Adipocyte (in vitro differentiated cells): ENCODE results near the gene ATP10B.

Source experiments
- DNase-seq: peaks from one replicate; pipeline ENCODE4 v3.0.0-alpha.2; 2015; ENCODE audit warnings: low read depth
- H3K27me3 ChIP-seq: replicated peaks from 2 replicates; pipeline ENCODE4 v1.7.0; 2013; ENCODE audit warnings: mild to moderate bottlenecking, low read length, moderate library complexity; ENCODE audit not compliant: control insufficient read depth, insufficient read depth
- H3K36me3 ChIP-seq: 2 replicates; pipeline ENCODE4 v1.7.0; 2013; ENCODE audit warnings: low read length, mild to moderate bottlenecking, moderate library complexity; ENCODE audit not compliant: control insufficient read depth, insufficient read depth, severe bottlenecking
- H3K4me1 ChIP-seq: 2 replicates; pipeline ENCODE4 v1.7.0; 2013; ENCODE audit warnings: mild to moderate bottlenecking, low read length, moderate library complexity; ENCODE audit not compliant: control insufficient read depth, insufficient read depth
- H3K4me3 ChIP-seq: 2 replicates; pipeline ENCODE4 v1.7.0; 2013; ENCODE audit warnings: mild to moderate bottlenecking, low read length, moderate library complexity
- H3K9ac ChIP-seq: 2 replicates; pipeline ENCODE4 v1.7.0; 2013; ENCODE audit warnings: mild to moderate bottlenecking, low read length, moderate library complexity
- H3K9me3 ChIP-seq: 2 replicates; pipeline ENCODE4 v1.7.0; 2013; ENCODE audit warnings: mild to moderate bottlenecking, low read length, moderate library complexity; ENCODE audit not compliant: control insufficient read depth

The ATP10B gene

DNA sequence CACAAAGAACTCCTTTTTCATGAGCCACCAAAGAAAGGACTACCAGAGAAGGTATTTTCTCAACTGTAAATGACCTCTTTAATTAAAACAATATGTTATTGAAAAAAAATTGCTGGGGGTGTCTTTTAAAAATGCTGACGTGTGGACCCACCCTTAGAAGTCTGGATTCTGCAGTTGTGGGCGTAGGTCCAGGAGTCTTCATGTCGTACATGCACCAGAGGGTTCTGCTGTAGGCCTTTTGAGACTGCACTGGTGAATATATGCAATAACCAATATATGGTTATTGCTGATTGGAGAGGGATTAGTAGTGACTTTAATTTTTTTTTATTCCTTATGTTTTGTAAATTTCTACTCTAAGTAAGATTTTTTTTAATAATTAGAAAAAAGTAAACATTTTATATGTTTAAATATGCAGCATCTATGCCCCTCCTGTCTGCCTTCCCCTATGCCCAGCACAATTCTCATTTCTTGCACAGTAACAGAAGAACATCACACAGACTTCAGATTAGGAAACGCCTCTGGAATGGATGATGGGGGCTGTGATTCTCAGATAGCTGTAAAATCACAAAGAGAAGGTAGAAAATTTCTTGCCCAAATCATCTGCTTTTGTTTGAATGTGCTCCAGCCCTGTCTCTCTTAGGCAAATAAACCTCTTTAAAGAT, 328.4 kb downstream of the ATP10B start:
- Histone ChIP-seq H3K9ac (no peak overlapping the region), H3K36me3 (no peaks in the 10 kb centered on the region), H3K9me3 (no peaks in the 10 kb centered on the region), H3K4me3 (no peak overlapping the region), H3K27me3 (peaks cover 6% of the 10 kb centered on the region), H3K4me1 (no peaks in the 10 kb centered on the region)
- DNase-seq = no peak

GRCh38 chr5:160521392-160521663, 330.7 kb downstream of the ATP10B start:
- no peak overlapping the region for H3K4me3 ChIP-seq
- no peaks in the 10 kb centered on the region for H3K4me1 ChIP-seq
- no peak for DNase-seq
- no peaks in the 10 kb centered on the region for H3K27me3 ChIP-seq
- no peaks in the 10 kb centered on the region for H3K9me3 ChIP-seq
- H3K9ac ChIP-seq = no peak overlapping the region
- H3K36me3 ChIP-seq = no peaks in the 10 kb centered on the region

DNA sequence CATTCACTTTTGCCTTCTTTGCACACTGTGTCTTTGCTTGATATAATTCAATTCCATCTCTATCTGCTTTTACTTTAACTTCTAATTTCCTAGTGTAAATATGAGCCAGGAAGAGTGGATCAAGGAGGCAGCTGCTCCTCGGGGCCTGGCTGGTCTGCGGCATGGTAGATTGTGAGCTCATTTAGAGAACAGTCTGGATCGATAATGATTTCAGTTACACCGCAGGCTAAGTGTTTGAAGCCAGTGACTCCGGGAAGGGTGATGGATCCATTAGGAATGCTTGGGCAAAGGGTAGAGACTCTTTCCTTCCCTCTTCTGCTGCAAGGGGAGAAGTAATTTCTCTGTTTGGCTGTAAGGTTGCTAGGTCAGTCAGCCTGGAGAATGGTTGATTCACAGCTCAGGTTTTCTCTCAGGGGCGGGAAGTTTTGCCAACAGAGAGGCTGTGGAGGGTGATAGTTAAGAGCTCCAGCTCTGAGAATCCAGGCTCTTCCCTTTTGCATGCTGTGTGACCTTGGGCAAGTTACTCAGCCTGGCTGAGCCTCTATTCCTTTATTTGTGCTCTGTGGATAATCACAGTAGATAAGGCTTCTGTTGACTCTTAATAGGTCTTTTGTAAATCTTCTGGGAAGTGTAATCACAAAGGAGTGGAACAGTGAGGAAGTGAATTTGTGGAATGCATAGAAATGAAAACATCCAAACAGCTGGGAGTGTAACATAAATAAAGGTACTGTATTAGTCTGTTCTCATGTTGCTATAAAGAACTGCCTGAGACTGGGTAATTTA, 331.2 kb downstream of the ATP10B start:
- Histone ChIP-seq H3K4me3 (no peak overlapping the region), H3K9ac (no peak overlapping the region), H3K36me3 (no peaks in the 10 kb centered on the region), H3K27me3 (no peaks in the 10 kb centered on the region), H3K9me3 (no peaks in the 10 kb centered on the region), H3K4me1 (no peaks in the 10 kb centered on the region)
- no peak for DNase-seq

DNA sequence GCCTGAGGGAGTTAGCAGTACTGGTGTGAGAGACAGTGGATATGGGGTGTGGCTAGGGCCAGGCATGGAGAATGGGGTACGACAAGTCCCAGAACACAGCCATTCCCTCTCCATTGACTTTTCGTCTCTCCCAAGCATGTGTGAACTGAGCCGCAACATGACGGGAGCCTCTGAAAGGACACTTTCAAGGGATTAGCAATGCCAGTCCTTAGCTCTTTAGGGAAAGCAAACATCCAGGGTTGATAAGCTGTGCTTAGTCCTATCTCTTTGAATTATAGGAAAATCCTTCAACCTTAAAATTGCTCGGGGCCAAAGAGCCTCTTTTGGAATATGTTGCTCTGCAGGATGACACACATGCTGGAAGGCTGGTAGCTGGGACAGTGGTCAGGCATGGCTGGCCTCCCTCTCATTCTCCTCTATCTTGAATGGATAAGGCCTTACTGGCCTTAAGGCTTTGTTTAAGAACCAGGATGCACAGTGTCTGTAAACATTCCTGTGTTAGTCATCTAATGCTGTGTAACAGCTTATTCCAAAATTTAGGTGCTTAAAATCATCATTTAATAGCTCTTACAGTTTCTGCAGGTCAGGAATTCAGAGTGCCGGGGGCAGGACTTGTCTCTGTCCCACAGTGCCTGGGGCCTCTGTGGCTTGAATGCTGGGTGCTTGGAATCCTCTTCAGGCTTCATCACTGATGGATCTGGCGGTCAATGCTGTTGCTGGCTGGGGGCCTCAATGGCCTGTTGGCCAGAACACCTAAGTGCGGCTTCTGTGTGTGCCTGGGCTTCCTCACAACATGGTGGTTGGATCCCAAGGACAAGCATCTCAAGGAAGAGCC, 335.1 kb downstream of the ATP10B start:
- H3K36me3 ChIP-seq = no peaks in the 10 kb centered on the region
- H3K4me1 ChIP-seq = no peaks in the 10 kb centered on the region
- no peaks in the 10 kb centered on the region for H3K9me3 ChIP-seq
- no peak overlapping the region for H3K9ac ChIP-seq
- H3K4me3 ChIP-seq = no peak overlapping the region
- no peak for DNase-seq
- peaks cover 21% of the 10 kb centered on the region for H3K27me3 ChIP-seq

GRCh38 chr5:160514866-160515265, 337.1 kb downstream of the ATP10B start:
- no peak overlapping the region for H3K4me3 ChIP-seq
- H3K36me3 ChIP-seq = no peaks in the 10 kb centered on the region
- H3K9me3 ChIP-seq = no peaks in the 10 kb centered on the region
- H3K27me3 ChIP-seq = peaks cover 27% of the 10 kb centered on the region
- no peak for DNase-seq
- H3K4me1 ChIP-seq = no peaks in the 10 kb centered on the region
- no peak overlapping the region for H3K9ac ChIP-seq

GRCh38 chr5:160514191-160514590, 337.8 kb downstream of the ATP10B start:
- H3K9me3 ChIP-seq = no peaks in the 10 kb centered on the region
- H3K4me3 ChIP-seq = no peak overlapping the region
- DNase-seq = no peak
- H3K4me1 ChIP-seq = no peaks in the 10 kb centered on the region
- H3K36me3 ChIP-seq = no peaks in the 10 kb centered on the region
- H3K9ac ChIP-seq = no peak overlapping the region
- peaks cover 27% of the 10 kb centered on the region for H3K27me3 ChIP-seq

DNA sequence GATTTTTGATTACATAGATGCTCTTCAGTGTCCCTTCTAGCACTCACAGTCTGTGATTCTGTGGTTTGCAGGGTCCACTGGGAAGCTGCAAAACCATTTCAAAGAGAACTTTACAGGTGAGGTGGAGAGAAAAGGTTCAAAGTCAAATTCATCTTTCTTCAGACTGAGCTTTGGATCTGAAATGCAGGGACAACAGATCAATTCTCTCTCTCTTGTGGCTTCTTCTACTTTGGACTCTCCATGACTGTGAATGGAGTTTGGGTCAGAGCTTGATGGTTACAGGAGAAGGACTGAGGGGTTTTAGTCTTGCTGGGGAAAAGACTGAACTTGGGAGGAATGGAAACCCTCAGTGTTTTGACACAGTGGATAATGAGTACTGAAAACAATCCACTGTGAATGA, 338.5 kb downstream of the ATP10B start:
- Histone ChIP-seq H3K36me3 (no peaks in the 10 kb centered on the region), H3K4me1 (no peaks in the 10 kb centered on the region), H3K27me3 (peaks cover 27% of the 10 kb centered on the region), H3K9me3 (no peaks in the 10 kb centered on the region), H3K4me3 (no peak overlapping the region), H3K9ac (no peak overlapping the region)
- DNase-seq = no peak
